ENCODE measurements around the gene UCP1. TPM values are rescaled to one million over a fixed set of nuclear protein-coding genes. Genes with fewer than 3 reads are reported as not detected.
A peak's percentile ranks its signal among the peaks of the same experiment; 100 is the strongest.

Gene UCP1
- total and polyA plus RNA-seq, 9 donors = 0.18 to 0.46 TPM; not detected in 7

DNA sequence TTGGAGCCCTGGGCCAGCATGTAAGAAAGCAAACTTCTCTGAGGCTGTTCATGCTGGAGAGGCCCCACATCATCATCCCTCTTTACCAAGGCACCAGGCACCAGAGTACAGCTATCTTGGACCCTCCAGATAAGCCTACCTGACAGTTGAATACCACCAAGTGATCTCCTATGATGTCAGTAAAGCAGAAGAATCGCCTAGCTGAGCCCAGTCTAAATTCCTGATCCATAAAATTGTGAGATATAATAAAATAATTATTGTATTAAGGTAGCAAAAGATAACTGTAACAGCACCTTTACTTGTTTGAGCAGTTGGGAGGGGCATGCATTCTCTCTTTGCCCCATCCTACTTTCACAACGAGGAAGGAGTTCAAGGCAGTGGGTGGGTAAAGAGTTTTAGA, 2.9 kb upstream of the UCP1 start:
- no peaks in the 10 kb centered on the region for H3K27me3 ChIP-seq
- WGBS, 3 donors = 88 to 92% (median 89%) methylated on average over 2 of the region's 2 CpGs
- H3K36me3 ChIP-seq = no peaks in the 10 kb centered on the region
- TF ChIP-seq EP300 (IDR thresholded peaks at IDR 0.05) (no peak), POLR2A (IDR thresholded peaks at IDR 0.05) (no peak)
- TF ChIP-seq, protein P1, sequence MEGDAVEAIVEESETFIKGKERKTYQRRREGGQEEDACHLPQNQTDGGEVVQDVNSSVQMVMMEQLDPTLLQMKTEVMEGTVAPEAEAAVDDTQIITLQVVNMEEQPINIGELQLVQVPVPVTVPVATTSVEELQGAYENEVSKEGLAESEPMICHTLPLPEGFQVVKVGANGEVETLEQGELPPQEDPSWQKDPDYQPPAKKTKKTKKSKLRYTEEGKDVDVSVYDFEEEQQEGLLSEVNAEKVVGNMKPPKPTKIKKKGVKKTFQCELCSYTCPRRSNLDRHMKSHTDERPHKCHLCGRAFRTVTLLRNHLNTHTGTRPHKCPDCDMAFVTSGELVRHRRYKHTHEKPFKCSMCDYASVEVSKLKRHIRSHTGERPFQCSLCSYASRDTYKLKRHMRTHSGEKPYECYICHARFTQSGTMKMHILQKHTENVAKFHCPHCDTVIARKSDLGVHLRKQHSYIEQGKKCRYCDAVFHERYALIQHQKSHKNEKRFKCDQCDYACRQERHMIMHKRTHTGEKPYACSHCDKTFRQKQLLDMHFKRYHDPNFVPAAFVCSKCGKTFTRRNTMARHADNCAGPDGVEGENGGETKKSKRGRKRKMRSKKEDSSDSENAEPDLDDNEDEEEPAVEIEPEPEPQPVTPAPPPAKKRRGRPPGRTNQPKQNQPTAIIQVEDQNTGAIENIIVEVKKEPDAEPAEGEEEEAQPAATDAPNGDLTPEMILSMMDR (IDR thresholded peaks at IDR 0.05) = no peak
- no peak overlapping the region for H3K4me3 ChIP-seq
- intact Hi-C loops (cut with DNase I) = no loop called here
- peaks cover 0 to 5% of the 10 kb centered on the region in 2 donors for H3K9me3 ChIP-seq
- no peak for DNase-seq
- no peak overlapping the region for H3K27ac ChIP-seq
- peaks cover 3% of the 10 kb centered on the region for H3K4me1 ChIP-seq (ENCODE audit: insufficient read depth)

GRCh38 chr4:140569307-140569638, 512 bp upstream of the UCP1 start:
- Histone ChIP-seq H3K9me3 (peaks cover 0 to 5% of the 10 kb centered on the region in 2 donors), H3K27ac (no peak overlapping the region), H3K36me3 (no peaks in the 10 kb centered on the region), H3K27me3 (no peaks in the 10 kb centered on the region), H3K4me1 (ENCODE audit: insufficient read depth) (peaks cover 3% of the 10 kb centered on the region), H3K4me3 (peak overlapping the region; percentile 39)
- intact Hi-C loops (cut with DNase I) = no loop called here
- WGBS, 3 donors = 45 to 50% (median 45%) methylated on average over 7 of the region's 7 CpGs
- TF ChIP-seq EP300 (IDR thresholded peaks at IDR 0.05) = no peak
- no peak for TF ChIP-seq POLR2A (IDR thresholded peaks at IDR 0.05)
- TF ChIP-seq, protein P1 (IDR thresholded peaks at IDR 0.05) = no peak
- no peak for DNase-seq

DNA sequence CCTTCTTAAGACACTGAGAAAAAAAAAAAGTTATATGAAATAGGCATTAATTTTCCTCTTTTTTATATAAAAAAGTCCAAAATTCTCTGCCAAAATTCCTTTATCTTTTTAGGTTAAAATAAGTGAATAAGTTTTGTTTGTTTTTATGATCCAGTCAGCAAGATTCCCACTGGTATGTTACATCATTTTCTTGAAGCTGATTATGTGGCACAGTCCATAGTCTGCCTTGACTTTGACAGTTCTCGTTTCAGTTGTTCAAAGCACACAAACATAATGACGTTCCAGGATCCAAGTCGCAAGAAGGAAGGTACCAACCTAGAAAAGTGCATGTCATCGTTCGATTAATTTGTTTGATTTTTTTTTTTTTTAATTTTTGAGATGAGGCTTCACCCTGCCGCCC, 9.1 kb downstream of the UCP1 start:
- intact Hi-C loops (cut with DNase I) = no loop called here
- no peak for DNase-seq
- H3K27ac ChIP-seq = no peak overlapping the region
- H3K4me1 ChIP-seq (ENCODE audit: insufficient read depth) = no peaks in the 10 kb centered on the region
- no peak overlapping the region for H3K4me3 ChIP-seq
- 76 to 83% (median 78%) methylated on average over 6 of the region's 6 CpGs for WGBS, 3 donors
- no peaks in the 10 kb centered on the region for H3K27me3 ChIP-seq
- TF ChIP-seq, protein P1 (IDR thresholded peaks at IDR 0.05) = no peak
- TF ChIP-seq EP300 (IDR thresholded peaks at IDR 0.05) = no peak
- no peak for TF ChIP-seq POLR2A (IDR thresholded peaks at IDR 0.05)
- no peaks in the 10 kb centered on the region for H3K9me3 ChIP-seq
- H3K36me3 ChIP-seq = no peaks in the 10 kb centered on the region

GRCh38 chr4:140557831-140558435, 10.8 kb downstream of the UCP1 start:
- Histone ChIP-seq H3K27ac (no peak overlapping the region), H3K4me1 (ENCODE audit: insufficient read depth) (no peaks in the 10 kb centered on the region), H3K9me3 (no peaks in the 10 kb centered on the region), H3K36me3 (no peaks in the 10 kb centered on the region), H3K27me3 (no peaks in the 10 kb centered on the region), H3K4me3 (no peak overlapping the region)
- no peak for DNase-seq
- no peak for TF ChIP-seq POLR2A (IDR thresholded peaks at IDR 0.05)
- 79 to 85% (median 81%) methylated on average over 4 of the region's 4 CpGs for WGBS, 3 donors
- intact Hi-C loops (cut with DNase I) = no loop called here

- WGBS, 3 donors = 87 to 88% (median 88%) methylated on average over 6 of the region's 6 CpGs
- DNase-seq = no peak
- H3K36me3 ChIP-seq = no peaks in the 10 kb centered on the region
- TF ChIP-seq POLR2A (IDR thresholded peaks at IDR 0.05) (no peak), EP300 (IDR thresholded peaks at IDR 0.05) (no peak)
- TF ChIP-seq, protein P1 (IDR thresholded peaks at IDR 0.05) = no peak
- H3K4me1 ChIP-seq (ENCODE audit: insufficient read depth) = no peaks in the 10 kb centered on the region
- intact Hi-C loops (cut with DNase I) = no loop called here
- H3K27ac ChIP-seq = no peak overlapping the region
- H3K4me3 ChIP-seq = no peak overlapping the region
- H3K9me3 ChIP-seq = no peaks in the 10 kb centered on the region
- no peaks in the 10 kb centered on the region for H3K27me3 ChIP-seq
Measured at GRCh38 chr4:140556372-140557085, 12.2 kb downstream of the UCP1 start.

Data from ovary (tissue), 9 donors.